Fibroblast of mammary gland (primary cell): ENCODE results near the gene RYR3.

ENCODE experiments used
- DNase-seq: peaks from one replicate; pipeline ENCODE4 v3.0.0-alpha.2; 2010; ENCODE audit warnings: low read depth
- H3K4me3 ChIP-seq: 2 replicates; pipeline ENCODE4 v1.5.1; 2011; ENCODE audit warnings: low read depth, mild to moderate bottlenecking, low read length, moderate library complexity; ENCODE audit not compliant: control insufficient read depth
- CTCF ChIP-seq: conservative IDR thresholded peaks from 2 replicates; pipeline ENCODE4 v1.5.1; 2011; ENCODE audit warnings: low read depth, low read length, inconsistent platforms; ENCODE audit not compliant: control insufficient read depth, insufficient read depth

Gene RYR3

GRCh38 chr15:33283576-33283975, 27.2 kb upstream of the RYR3 start:
- no peak for TF ChIP-seq CTCF
- no peak overlapping the region for H3K4me3 ChIP-seq
- DNase-seq: no peak

- peak; percentile 11 for DNase-seq
- TF ChIP-seq CTCF: no peak
Measured at GRCh38 chr15:33284336-33284735, 26.4 kb upstream of the RYR3 start.

GRCh38 chr15:33292717-33293307, 18.0 kb upstream of the RYR3 start:
- H3K4me3 ChIP-seq: no peak overlapping the region
- TF ChIP-seq CTCF: peak; percentile 75
- DNase-seq: peak; percentile 59

More at GRCh38 chr15:33284336-33284735, 26.4 kb upstream of the RYR3 start:
- no peak overlapping the region for H3K4me3 ChIP-seq

GRCh38 chr15:33293713-33294334, 16.9 kb upstream of the RYR3 start:
- H3K4me3 ChIP-seq: no peak overlapping the region
- DNase-seq: peak; percentile 12
- no peak for TF ChIP-seq CTCF

- no peak overlapping the region for H3K4me3 ChIP-seq
- TF ChIP-seq CTCF: no peak
- no peak for DNase-seq
Measured at GRCh38 chr15:33296050-33296449, 14.7 kb upstream of the RYR3 start.

GRCh38 chr15:33296856-33297255, 13.9 kb upstream of the RYR3 start:
- H3K4me3 ChIP-seq: no peak overlapping the region
- TF ChIP-seq CTCF: no peak
- DNase-seq: peak; percentile 6

- no peak for DNase-seq
- no peak overlapping the region for H3K4me3 ChIP-seq
- TF ChIP-seq CTCF: no peak
Measured at GRCh38 chr15:33298631-33299030, 12.1 kb upstream of the RYR3 start.
